ENCODE results near the gene RPE65. TPM values are rescaled to one million over a fixed set of nuclear protein-coding genes. Genes with fewer than 3 reads are reported as not detected.

RPE65 gene
- not detected in 5 replicates for total RNA-seq (2022; extraction: Qiagen RNA extraction; ENCODE audit: low read depth)

DNA sequence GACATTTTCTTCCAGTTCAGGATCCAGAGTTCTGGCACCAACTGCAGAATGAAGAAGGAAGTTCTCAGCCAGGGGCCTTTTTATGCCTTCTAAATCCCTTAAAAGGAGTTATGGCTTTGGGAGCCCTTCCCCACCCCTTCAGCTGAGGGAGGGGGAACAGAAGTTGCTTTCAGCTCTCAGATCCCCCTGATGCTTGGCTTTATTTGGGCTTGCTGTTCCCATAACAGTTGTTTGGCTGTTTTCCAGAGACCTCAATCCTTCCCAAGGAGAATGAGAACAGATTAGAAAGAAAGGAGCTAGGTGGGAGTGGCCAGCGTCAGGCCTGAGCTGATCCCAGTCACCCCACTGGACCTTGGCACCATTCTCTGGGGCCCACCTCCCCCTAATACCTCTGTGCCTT, at the start of gene RPE65:
Gene RPE65 (minus strand): TSS at position 54 of the 400 bp plus-strand sequence. CDS start 49 bp downstream, at position 5.

DNA sequence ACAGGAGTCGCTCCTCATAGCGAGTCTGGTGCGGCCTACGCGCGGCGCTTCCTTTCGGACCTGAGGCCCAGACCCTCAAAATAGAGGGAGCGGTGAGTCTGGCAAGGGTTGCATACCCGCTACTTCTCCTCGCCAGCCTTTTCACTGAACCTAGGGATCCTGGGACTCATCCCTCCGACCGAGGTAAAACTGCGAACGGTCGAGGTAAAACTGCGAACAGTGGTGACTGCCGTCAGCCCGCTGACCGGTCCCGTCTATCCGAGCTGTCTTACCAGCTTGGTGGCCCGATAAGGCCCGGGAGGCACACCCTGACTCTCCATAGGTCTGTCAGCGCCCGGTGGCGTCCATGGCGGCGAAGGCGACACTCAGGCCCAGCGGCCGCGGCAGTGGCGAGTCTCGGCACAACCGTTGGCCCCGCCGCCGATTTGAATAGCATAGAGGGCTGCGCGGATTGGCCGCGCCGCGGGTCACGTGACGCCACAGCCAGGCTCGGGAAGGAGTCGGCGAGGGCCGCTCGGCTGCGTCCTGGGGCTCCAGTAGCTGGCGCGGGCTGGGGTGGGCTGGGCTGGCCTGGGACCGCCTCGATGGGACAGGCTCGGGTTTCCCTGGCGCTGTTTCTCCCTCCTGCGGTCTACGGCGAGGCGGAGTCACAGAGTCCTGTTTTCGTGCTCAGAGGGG, 47.1 kb upstream of the RPE65 start, which contains the start of gene DEPDC1:
Gene DEPDC1 (minus strand): TSS at position 403 of the 678 bp plus-strand sequence. CDS start 83 bp downstream, at position 320.

Other genes with a start within 250 kb of the RPE65 start
- 17.7 to 22.1 TPM (median 18.8 TPM) in 5 replicates for gene WLS, start 217.4 kb downstream of the RPE65 start, total RNA-seq (2022; extraction: Qiagen RNA extraction; ENCODE audit: low read depth)
- 4.1 to 17.3 TPM (median 15.8 TPM) in 5 replicates for gene DEPDC1, start 47.1 kb upstream of the RPE65 start, total RNA-seq (2022; extraction: Qiagen RNA extraction; ENCODE audit: low read depth)